Memory B cell (primary cell): ENCODE results near the gene MSL1.

Experiments
- ATAC-seq: fragments of 150-1000 bp; cut with Tn5 transposase; 2 replicates; pipeline ENCODE4 v1.10.0; 2021; ENCODE audit warnings: low read depth, mild to moderate bottlenecking, moderate library complexity
- DNase-seq, 2 donors: peaks; one replicate each; pipeline ENCODE4 v3.0.0; 2022; ENCODE audit warnings: low spot score in 2 of 2
- H3K27ac Mint-ChIP-seq: one replicate; pipeline ENCODE4 v1.8.0; 2022; ENCODE audit warnings: mild to moderate bottlenecking, moderate library complexity, mixed read lengths
- H3K27me3 Mint-ChIP-seq: one replicate; pipeline ENCODE4 v1.8.0; 2022; ENCODE audit warnings: mixed read lengths
- H3K36me3 Mint-ChIP-seq: one replicate; pipeline ENCODE4 v1.8.0; 2022; ENCODE audit warnings: mild to moderate bottlenecking, mixed read lengths
- H3K4me1 Mint-ChIP-seq: one replicate; pipeline ENCODE4 v1.8.0; 2022; ENCODE audit warnings: mixed read lengths
- H3K4me3 Mint-ChIP-seq: one replicate; pipeline ENCODE4 v1.8.0; 2022; ENCODE audit warnings: mild to moderate bottlenecking, moderate library complexity, mixed read lengths
- H3K9me3 Mint-ChIP-seq: one replicate; pipeline ENCODE4 v1.8.0; 2022; ENCODE audit warnings: mixed read lengths

MSL1 gene

GRCh38 chr17:40153603-40154236 lies 31.9 kb downstream of the MSL1 start:
- Mint-ChIP-seq H3K9me3 (no peaks in the 10 kb centered on the region), H3K36me3 (peaks cover 30% of the 10 kb centered on the region), H3K4me3 (no peak overlapping the region), H3K27me3 (no peaks in the 10 kb centered on the region), H3K4me1 (peaks cover 18% of the 10 kb centered on the region), H3K27ac (peak overlapping the region; percentile 88)
- ATAC-seq (no peak), DNase-seq (no peak)

- Mint-ChIP-seq H3K4me3 (no peak overlapping the region), H3K9me3 (no peaks in the 10 kb centered on the region), H3K4me1 (peaks cover 12% of the 10 kb centered on the region), H3K36me3 (peaks cover 21% of the 10 kb centered on the region), H3K27ac (no peak overlapping the region), H3K27me3 (no peaks in the 10 kb centered on the region)
- ATAC-seq (no peak), DNase-seq (no peak)
These were observed 36.2 kb downstream of the MSL1 start for GRCh38 chr17:40157973-40158372.

- Mint-ChIP-seq H3K27ac (no peak overlapping the region), H3K36me3 (peaks cover 18% of the 10 kb centered on the region), H3K27me3 (no peaks in the 10 kb centered on the region), H3K4me3 (no peak overlapping the region), H3K4me1 (peaks cover 7% of the 10 kb centered on the region), H3K9me3 (no peaks in the 10 kb centered on the region)
- ATAC-seq (no peak), DNase-seq (no peak)
These were observed 36.8 kb downstream of the MSL1 start for GRCh38 chr17:40158438-40159013.

- DNase-seq, result no peak
- ATAC-seq, result no peak
- Mint-ChIP-seq H3K27me3 (no peaks in the 10 kb centered on the region), H3K9me3 (no peaks in the 10 kb centered on the region), H3K36me3 (peaks cover 18% of the 10 kb centered on the region), H3K4me3 (no peak overlapping the region), H3K4me1 (peaks cover 7% of the 10 kb centered on the region), H3K27ac (no peak overlapping the region)
These were observed 37.7 kb downstream of the MSL1 start for GRCh38 chr17:40159456-40159855.

- ATAC-seq, result no peak
- peak overlapping the region; percentile 86 for H3K27ac Mint-ChIP-seq
- H3K36me3 Mint-ChIP-seq, result peaks cover 35% of the 10 kb centered on the region
These were observed 46.0 kb downstream of the MSL1 start for GRCh38 chr17:40167685-40168261.

GRCh38 chr17:40168262-40168832 lies 46.6 kb downstream of the MSL1 start:
- no peak overlapping the region for H3K4me3 Mint-ChIP-seq

More at GRCh38 chr17:40167685-40168261, 46.0 kb downstream of the MSL1 start:
- Mint-ChIP-seq H3K4me1 (peaks cover 4% of the 10 kb centered on the region), H3K27me3 (no peaks in the 10 kb centered on the region), H3K4me3 (no peak overlapping the region), H3K9me3 (no peaks in the 10 kb centered on the region)
- no peak for DNase-seq

GRCh38 chr17:40170325-40170724 lies 48.6 kb downstream of the MSL1 start:
- no peak overlapping the region for H3K27ac Mint-ChIP-seq

More at GRCh38 chr17:40168262-40168832, 46.6 kb downstream of the MSL1 start:
- Mint-ChIP-seq H3K9me3 (no peaks in the 10 kb centered on the region), H3K36me3 (peaks cover 35% of the 10 kb centered on the region), H3K27ac (peak overlapping the region; percentile 86), H3K4me1 (peaks cover 4% of the 10 kb centered on the region), H3K27me3 (no peaks in the 10 kb centered on the region)
- ATAC-seq (peak; percentile 67), DNase-seq (no peak)

GRCh38 chr17:40171750-40172149 lies 50.0 kb downstream of the MSL1 start:
- no peak overlapping the region for H3K27ac Mint-ChIP-seq
- no peak overlapping the region for H3K4me3 Mint-ChIP-seq
- H3K36me3 Mint-ChIP-seq, result peaks cover 38% of the 10 kb centered on the region
- peaks cover 5% of the 10 kb centered on the region for H3K4me1 Mint-ChIP-seq
- DNase-seq, result no peak
- no peaks in the 10 kb centered on the region for H3K9me3 Mint-ChIP-seq
- no peaks in the 10 kb centered on the region for H3K27me3 Mint-ChIP-seq
- ATAC-seq, result no peak

More at GRCh38 chr17:40170325-40170724, 48.6 kb downstream of the MSL1 start:
- Mint-ChIP-seq H3K9me3 (no peaks in the 10 kb centered on the region), H3K27me3 (no peaks in the 10 kb centered on the region), H3K4me3 (no peak overlapping the region), H3K4me1 (peaks cover 4% of the 10 kb centered on the region), H3K36me3 (peaks cover 36% of the 10 kb centered on the region)
- no peak for ATAC-seq
- DNase-seq, result no peak

- ATAC-seq (no peak), DNase-seq (no peak)
- no peaks in the 10 kb centered on the region for H3K27me3 Mint-ChIP-seq
- no peaks in the 10 kb centered on the region for H3K9me3 Mint-ChIP-seq
- peaks cover 32% of the 10 kb centered on the region for H3K36me3 Mint-ChIP-seq
- no peak overlapping the region for H3K27ac Mint-ChIP-seq
- H3K4me1 Mint-ChIP-seq, result peaks cover 11% of the 10 kb centered on the region
- no peak overlapping the region for H3K4me3 Mint-ChIP-seq
These were observed 51.5 kb downstream of the MSL1 start for GRCh38 chr17:40173091-40173777.

GRCh38 chr17:40173778-40174135 lies 52.0 kb downstream of the MSL1 start:
- peaks cover 8% of the 10 kb centered on the region for H3K4me1 Mint-ChIP-seq
- H3K4me3 Mint-ChIP-seq, result no peak overlapping the region
- H3K9me3 Mint-ChIP-seq, result no peaks in the 10 kb centered on the region
- no peak for ATAC-seq
- peaks cover 27% of the 10 kb centered on the region for H3K36me3 Mint-ChIP-seq
- no peak for DNase-seq
- no peak overlapping the region for H3K27ac Mint-ChIP-seq
- H3K27me3 Mint-ChIP-seq, result no peaks in the 10 kb centered on the region

- peaks cover 7% of the 10 kb centered on the region for H3K4me1 Mint-ChIP-seq
- no peak overlapping the region for H3K4me3 Mint-ChIP-seq
- H3K27ac Mint-ChIP-seq, result no peak overlapping the region
- peaks cover 23% of the 10 kb centered on the region for H3K36me3 Mint-ChIP-seq
- no peaks in the 10 kb centered on the region for H3K9me3 Mint-ChIP-seq
- ATAC-seq (no peak), DNase-seq (no peak)
- no peaks in the 10 kb centered on the region for H3K27me3 Mint-ChIP-seq
These were observed 52.7 kb downstream of the MSL1 start for GRCh38 chr17:40174514-40174913.

GRCh38 chr17:40175928-40176753 lies 54.4 kb downstream of the MSL1 start:
- ATAC-seq (no peak), DNase-seq (no peak)
- Mint-ChIP-seq H3K9me3 (no peaks in the 10 kb centered on the region), H3K27ac (no peak overlapping the region), H3K4me3 (peak overlapping the region; percentile 61), H3K27me3 (no peaks in the 10 kb centered on the region), H3K36me3 (peaks cover 17% of the 10 kb centered on the region), H3K4me1 (peaks cover 7% of the 10 kb centered on the region)

GRCh38 chr17:40176754-40177110 lies 55.0 kb downstream of the MSL1 start:
- H3K4me1 Mint-ChIP-seq, result peaks cover 7% of the 10 kb centered on the region
- ATAC-seq (peak; percentile 1), DNase-seq (no peak)
- peaks cover 12% of the 10 kb centered on the region for H3K36me3 Mint-ChIP-seq
- no peak overlapping the region for H3K27ac Mint-ChIP-seq
- H3K27me3 Mint-ChIP-seq, result no peaks in the 10 kb centered on the region
- H3K9me3 Mint-ChIP-seq, result no peaks in the 10 kb centered on the region
- peak overlapping the region; percentile 61 for H3K4me3 Mint-ChIP-seq
